Globus pallidus (tissue), 1 donor: Measurements from ENCODE around the gene HAPLN2.

Experiments
- DNase-seq: peaks from one replicate; pipeline ENCODE4 v3.0.0-alpha.2; 2015; ENCODE audit warnings: low spot score

Gene HAPLN2

DNA sequence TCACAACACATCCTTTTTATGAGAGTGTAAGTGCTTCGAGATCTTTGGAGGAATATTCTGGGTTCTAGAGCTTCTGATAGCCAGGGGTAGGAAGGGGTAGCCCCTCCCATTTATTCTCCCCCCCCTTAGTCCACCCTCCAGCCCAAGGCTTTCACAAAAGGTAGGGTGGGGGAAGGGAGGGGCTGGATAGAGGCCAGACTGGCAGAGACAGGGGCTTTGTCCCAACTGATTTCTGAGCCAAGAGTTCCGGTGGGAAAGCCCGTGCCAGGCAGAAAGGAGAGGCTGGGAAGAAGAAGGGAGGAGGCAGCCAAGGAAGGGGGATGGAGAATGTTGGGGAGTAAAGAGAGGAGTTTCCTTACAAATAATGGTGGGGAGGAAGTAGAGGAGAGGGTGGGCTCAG, 25.8 kb downstream of the HAPLN2 start:
- no peak for DNase-seq

DNA sequence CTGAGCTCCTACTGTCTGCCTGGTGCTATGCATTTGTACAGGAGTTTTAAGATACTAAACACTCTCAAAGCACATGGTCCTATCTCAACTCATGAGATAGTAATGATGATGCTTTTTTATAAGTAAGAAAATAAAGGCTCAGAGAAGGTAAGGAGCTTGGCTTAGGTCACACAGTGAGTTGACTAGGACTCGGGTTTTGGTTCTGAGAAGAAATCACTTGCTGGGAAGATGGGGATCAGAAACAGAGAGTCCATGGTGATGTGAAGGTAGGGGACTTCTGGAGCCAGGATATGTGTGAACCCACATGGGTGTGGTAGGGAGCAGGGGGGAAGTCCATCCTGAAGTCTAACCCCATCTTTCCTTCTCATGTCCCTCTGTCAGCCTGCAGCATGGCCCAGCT, 26.5 kb downstream of the HAPLN2 start:
- no peak for DNase-seq

DNA sequence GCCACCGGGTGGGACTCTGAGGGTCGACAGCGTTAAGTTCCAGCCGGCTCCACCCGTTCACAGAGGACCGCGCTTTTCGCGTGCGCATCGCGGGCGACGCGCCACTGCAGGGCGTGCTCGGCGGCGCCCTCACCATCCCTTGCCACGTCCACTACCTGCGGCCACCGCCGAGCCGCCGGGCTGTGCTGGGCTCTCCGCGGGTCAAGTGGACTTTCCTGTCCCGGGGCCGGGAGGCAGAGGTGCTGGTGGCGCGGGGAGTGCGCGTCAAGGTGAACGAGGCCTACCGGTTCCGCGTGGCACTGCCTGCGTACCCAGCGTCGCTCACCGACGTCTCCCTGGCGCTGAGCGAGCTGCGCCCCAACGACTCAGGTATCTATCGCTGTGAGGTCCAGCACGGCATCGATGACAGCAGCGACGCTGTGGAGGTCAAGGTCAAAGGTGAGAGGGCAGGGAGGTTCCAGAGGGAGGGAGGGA, 27.6 kb downstream of the HAPLN2 start:
- DNase-seq: no peak

DNA sequence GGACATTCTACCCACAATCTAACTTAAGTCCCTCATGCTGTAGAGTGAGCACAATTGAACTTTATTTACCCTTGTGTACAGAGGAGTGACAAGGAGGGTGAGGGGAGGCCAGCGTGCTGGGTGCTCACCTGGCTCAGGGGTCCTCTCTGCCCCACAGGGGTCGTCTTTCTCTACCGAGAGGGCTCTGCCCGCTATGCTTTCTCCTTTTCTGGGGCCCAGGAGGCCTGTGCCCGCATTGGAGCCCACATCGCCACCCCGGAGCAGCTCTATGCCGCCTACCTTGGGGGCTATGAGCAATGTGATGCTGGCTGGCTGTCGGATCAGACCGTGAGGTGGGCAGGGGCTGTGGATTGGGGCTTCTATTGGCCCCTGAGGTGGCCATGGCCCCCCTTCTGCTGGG, 28.1 kb downstream of the HAPLN2 start:
- no peak for DNase-seq

DNA sequence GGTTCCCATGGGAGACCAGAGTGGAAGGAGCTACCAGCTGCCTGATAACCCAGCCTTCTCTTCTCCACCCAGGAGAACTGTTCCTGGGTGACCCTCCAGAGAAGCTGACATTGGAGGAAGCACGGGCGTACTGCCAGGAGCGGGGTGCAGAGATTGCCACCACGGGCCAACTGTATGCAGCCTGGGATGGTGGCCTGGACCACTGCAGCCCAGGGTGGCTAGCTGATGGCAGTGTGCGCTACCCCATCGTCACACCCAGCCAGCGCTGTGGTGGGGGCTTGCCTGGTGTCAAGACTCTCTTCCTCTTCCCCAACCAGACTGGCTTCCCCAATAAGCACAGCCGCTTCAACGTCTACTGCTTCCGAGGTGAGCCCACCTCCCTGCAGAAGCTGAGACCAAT, 29.3 kb downstream of the HAPLN2 start:
- no peak for DNase-seq

DNA sequence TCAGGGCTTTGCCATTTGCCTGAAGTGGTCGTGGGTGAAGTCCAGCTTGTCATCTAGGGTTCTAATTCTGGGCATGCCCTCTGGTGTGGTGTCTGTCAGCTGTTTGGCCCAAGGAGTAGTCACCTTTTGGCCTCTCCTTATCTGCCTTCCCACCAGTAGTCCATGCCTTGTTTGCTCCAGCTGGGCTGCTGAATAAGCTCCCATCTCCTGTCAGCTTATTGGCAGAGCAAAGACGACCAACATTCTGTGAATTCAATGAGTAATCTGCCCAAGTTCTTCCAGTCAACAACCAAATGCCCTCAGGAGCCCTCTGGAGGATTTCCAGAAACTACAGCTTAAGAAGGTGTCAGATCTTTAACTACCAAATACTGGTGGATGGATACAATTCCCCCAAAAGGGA, 29.7 kb downstream of the HAPLN2 start:
- no peak for DNase-seq

DNA sequence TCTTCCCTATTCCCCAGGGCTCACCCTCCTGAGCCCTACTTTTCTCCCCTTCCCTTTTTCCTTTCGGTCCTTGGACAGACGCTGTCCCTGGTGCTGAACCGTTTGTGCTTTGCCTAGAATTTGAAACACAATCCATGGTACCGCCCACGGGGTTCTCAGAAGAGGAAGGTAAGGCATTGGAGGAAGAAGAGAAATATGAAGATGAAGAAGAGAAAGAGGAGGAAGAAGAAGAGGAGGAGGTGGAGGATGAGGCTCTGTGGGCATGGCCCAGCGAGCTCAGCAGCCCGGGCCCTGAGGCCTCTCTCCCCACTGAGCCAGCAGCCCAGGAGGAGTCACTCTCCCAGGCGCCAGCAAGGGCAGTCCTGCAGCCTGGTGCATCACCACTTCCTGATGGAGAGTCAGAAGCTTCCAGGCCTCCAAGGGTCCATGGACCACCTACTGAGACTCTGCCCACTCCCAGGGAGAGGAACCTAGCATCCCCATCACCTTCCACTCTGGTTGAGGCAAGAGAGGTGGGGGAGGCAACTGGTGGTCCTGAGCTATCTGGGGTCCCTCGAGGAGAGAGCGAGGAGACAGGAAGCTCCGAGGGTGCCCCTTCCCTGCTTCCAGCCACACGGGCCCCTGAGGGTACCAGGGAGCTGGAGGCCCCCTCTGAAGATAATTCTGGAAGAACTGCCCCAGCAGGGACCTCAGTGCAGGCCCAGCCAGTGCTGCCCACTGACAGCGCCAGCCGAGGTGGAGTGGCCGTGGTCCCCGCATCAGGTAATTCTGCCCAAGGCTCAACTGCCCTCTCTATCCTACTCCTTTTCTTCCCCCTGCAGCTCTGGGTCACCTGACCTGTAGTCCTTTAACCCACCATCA, 33.1 kb downstream of the HAPLN2 start:
- no peak for DNase-seq

DNA sequence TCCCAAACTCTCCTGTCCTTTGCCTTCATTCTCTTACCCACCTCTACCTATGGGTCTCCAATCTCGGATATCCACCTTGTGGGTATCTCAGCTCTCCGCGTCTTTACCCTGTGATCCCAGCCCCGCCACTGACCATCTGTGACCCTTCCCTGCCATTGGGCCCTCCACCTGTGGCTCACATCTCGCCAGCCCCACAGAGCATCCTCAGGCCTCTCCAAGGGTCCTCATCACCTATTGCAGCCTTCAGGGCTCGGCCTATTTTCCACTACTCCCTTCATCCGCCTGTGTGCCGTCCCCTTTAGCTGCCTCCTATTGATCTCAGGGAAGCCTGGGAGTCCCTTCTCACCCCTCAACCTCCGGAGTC, 33.8 kb downstream of the HAPLN2 start:
- no peak for DNase-seq

DNA sequence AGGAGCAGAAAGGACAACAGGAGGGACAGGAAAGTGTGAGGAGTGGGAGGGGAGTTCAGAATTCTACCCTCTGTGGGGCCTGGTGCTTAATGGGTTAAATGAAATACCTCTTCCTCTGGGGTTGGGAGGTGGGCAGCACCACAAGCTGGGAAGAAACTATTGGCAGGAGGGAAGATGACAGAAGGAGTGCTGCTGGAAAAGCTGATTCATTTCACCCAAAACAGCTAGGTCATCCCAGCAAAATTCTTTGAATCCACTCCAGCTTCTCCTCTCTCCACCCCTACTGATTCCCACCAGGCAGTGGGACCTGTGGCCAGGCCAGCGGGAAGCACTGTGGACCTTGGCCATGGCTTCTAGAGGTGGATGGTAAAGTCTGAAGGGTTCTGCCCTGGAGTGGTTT, 35.5 kb downstream of the HAPLN2 start:
- no peak for DNase-seq

DNA sequence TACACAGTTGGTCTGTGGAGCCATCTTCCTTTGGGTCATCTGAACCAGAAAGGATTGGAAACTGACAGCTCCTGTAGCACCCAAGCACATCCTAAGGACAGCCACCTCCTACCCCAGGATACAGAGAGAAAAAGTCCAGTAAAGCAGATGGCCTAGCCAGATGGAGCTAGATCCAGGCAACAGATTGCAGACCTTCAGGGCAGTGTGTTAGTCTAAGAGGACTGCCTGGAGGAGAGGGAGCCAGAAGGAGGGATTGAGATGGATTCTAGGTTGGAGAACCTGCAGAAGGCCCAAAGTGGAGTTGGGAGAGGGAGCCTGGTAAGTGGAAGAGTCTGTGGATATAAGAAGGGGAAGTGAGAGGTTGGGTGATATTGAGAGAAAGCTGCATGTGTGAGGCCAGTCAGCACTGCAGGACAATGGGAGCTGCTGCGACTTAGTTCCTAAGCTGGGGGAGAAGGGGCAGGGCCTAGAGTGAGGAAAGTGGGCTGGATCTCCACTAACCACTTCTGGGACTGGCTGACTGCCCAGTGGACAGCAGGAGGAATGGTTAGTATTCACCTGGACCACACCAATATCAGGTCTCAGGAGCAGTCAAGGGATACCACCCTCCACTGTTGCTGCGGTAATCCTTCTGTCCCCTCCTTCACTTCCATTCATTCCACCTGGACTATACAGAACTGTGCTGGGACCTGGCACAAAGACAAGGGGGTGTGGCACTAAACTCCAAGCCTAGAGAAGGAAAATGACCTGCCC, 36.1 kb downstream of the HAPLN2 start:
- no peak for DNase-seq

DNA sequence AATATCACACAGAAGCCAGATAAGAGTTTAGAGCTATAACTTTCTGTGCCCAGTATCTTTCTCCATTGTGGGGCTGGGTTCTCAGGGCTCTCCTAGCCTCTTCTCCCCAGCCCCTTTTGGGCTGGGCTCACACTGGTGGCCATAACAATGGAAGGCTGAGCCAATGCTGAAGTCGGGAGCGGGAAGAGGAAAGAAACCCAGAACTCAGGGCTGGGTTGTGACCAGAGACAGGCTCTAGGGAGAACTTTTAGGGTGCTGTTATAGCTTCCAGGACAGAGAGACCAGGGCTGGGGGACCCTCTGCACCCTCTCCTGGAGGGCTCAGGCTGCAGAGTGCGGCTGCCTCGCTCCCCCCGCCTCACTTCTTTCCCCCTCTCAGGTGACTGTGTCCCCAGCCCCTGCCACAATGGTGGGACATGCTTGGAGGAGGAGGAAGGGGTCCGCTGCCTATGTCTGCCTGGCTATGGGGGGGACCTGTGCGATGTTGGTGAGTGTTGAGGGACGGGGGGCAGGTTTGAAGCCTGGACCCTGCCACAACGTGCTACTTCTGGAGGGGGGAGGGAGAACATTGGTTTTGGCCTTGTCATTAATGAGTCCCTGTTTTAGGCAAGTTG, 36.8 kb downstream of the HAPLN2 start:
- no peak for DNase-seq

DNA sequence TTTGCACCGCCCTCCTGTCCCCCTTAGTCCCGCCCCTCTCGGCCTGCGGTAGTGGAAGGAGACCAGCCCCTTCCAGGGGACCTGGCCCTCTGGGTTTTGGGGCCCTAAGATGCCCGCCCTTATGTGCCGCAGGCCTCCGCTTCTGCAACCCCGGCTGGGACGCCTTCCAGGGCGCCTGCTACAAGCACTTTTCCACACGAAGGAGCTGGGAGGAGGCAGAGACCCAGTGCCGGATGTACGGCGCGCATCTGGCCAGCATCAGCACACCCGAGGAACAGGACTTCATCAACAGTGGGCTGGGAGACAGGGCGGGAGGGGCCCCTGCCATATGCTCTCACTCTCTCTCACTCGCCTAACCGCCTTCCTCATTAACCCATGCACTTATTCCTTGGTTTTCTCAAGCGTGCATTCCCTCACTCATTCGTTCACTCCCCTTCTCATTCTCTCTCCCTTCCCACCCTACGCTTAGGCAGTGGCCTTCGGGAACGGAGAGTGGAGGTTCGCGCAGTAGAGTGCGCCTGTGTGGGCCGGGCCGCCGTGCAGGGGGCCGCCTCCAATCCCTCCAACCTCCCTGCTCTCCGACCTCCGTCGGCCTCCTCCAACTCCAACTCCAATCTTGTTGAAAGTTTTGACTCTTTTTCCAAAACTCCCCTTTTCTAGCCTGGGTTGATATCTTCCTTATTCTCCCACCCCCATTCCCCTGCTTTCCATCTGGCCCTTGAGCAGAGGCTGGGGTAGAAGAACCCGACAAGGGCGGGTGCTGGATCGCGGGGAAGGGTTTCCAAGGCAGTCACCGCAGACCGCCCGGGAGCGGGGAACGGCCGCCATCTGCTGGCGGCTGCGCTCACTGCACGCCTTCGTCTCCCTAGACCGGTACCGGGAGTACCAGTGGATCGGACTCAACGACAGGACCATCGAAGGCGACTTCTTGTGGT, 37.9 kb downstream of the HAPLN2 start:
- DNase-seq: no peak

DNA sequence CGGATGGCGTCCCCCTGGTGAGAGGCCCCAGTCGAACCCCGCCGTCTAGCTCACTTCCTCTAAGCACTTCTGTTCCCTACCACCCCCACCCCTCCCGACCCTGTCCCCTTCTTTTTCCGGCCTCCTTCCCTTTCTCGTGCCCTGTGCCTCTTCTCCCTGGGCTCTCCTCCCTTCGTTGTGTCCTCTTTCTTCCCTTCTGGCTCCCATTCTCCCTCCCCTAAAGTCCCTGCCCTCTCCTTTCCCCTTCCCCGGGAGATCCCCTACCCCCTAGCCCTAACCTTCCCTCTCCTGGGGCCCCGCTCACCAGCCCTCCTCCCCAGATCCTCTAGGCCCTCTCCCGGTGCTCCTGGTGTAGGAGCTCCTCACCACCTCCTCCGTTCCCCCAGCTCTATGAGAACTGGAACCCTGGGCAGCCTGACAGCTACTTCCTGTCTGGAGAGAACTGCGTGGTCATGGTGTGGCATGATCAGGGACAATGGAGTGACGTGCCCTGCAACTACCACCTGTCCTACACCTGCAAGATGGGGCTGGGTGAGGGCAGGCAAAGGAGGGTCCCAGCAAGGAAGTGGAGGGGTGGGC, 38.6 kb downstream of the HAPLN2 start:
- DNase-seq: no peak

DNA sequence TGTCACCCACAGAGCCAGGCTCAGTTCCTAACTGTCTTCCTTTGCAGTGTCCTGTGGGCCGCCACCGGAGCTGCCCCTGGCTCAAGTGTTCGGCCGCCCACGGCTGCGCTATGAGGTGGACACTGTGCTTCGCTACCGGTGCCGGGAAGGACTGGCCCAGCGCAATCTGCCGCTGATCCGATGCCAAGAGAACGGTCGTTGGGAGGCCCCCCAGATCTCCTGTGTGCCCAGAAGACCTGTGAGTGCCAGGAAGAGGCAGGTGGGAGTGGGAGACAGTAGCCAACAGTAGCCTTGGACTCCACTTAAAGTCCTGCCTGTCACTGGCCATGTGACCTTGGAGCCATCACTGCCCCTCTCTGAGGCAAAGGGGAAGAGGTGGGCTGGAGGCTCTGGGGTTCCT, 39.3 kb downstream of the HAPLN2 start:
- no peak for DNase-seq

DNA sequence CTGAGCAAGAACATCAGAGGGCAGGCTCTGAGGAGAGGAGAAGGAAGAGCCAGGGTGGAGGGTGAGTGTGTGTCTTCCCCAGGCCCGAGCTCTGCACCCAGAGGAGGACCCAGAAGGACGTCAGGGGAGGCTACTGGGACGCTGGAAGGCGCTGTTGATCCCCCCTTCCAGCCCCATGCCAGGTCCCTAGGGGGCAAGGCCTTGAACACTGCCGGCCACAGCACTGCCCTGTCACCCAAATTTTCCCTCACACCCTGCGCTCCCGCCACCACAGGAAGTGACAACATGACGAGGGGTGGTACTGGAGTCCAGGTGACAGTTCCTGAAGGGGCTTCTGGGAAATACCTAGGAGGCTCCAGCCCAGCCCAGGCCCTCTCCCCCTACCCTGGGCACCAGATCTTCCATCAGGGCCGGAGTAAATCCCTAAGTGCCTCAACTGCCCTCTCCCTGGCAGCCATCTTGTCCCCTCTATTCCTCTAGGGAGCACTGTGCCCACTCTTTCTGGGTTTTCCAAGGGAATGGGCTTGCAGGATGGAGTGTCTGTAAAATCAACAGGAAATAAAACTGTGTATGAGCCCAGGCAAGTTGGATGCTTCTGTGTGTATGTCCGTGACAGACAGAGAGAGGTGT, 39.8 kb downstream of the HAPLN2 start:
- DNase-seq: no peak

DNA sequence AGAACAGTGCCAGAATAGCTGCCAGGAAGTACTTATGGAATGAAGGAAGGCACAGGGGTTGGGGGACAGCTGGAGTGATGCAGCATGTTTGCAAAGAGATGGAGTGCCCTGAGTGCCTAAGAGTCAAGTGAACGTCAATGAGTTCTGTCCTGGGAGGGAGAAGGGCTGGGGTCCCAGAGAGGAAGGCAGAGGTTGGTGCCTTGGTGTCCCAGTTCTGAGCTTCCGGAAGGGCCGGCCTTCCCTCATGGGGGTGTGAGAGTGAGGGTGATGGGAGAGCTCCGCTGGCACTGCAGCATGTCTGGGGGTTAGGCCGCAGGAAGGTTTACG, 40.4 kb downstream of the HAPLN2 start:
- DNase-seq: no peak

DNA sequence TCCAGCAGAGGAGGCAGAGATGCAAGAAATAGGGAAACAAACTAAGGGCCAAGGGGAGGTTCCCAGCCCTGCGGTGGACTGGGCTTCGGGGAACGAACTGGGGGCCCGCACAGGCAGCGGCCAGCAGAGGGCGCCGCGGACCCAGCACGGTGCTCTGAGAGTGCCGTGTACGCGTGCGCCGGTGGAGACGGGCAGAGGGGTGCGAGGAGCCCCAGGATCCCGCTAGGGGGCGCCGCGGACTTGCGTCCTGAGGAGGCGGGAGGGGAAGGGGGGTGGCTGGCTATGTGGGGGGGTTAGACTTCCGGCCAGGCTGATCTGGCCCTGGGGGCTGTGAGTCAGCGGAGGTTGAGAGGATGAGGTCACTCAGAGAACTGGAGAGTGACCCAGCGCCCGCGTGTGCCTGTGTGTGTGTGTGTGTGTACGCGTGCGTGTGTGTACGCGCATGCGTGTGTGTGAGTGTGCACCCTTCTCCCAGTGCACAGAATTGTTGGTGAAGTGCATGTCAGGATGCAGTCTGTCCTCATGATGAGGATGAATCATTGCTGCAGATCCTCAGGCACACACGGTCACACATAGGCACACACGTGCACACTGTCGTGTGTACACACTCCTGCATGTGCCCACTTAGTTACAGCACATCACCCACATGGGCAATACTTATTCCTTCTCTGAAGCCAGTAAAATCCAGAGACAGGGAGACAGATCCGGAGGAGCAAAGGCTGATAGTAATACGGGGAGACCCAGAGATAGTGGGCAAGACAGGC, 41.0 kb downstream of the HAPLN2 start:
- peak; percentile 93 for DNase-seq

DNA sequence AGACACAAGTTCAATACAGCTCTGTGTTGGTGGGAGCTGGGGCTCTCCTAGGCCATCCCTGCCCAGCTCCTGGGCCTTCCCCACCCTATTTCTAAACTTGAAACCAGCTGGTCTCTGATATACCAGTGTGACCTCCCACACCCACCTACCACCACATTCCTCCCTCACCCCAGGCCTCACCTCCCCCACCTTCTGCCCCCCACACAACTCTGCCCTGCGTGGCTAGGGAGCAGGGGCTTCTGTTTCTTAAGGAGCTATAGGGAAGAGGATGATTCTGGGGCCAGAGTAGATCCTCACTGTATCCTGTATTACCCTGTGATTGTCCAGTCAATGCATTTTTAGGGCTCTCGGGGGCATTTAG, 41.5 kb downstream of the HAPLN2 start:
- DNase-seq: no peak

DNA sequence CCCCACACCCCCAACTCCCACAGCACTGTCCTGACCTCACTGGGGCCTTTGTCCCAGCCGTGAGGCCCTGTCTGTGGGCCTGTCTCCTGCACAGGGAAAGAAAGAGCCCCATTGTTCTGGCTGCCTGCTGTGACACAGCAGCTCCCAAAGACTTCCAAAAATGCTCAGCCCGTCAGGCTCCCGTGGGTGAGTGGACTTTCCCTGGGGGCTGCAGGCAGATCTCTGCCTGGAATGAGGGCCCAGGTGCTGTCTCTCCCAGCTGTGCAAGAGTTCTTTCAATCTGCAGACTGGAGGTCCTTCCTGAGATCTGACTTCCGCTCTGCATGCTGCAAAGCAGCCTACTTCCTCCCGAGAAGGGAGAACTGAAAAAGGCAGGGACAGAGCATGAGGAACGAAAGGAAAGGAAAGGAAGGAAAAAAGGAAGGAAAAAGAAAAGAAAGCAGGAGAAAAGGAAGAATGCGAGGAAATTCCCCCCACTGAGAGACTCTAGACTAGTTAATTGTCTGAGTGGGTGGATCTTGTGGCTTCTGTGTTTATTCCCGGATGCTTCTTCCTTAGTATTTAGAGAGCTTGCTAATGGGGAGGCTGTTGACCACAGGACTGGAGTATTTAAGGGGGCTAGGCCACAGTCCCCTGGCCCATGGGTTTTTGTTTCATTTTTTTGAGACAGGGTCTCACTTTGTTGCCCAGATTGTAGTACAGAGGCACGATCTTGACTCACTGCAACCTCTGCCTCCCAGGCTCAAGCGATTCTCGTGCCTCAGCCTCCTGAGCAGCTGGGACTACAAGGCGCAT, 43.0 kb downstream of the HAPLN2 start:
- DNase-seq: peak; percentile 95

DNA sequence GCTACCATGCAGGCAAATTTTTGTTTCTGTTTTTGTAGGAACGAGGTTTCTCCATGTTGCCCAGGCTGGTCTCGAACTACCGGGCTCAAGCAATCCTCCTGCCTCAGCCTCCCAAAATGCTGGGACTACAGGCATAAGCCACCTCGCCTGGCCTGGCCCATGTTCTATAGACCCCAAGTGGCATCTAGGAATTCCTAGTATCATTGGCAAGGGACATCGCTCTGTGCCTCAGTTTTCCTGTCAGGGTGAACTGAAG, 43.5 kb downstream of the HAPLN2 start:
- no peak for DNase-seq
